Measurements from ENCODE around the gene POLR1G.

- TF ChIP-seq CTCF (IDR thresholded peaks at IDR 0.05) (no peak), POLR2AphosphoS5 (IDR thresholded peaks at IDR 0.05) (no peak), POLR2A (IDR thresholded peaks at IDR 0.05) (no peak)
Measured at GRCh38 chr19:45445139-45445538, 38.7 kb downstream of the POLR1G start.
